CD14-positive monocyte (primary cell): ENCODE results near the gene RAPGEF2. TPM values are rescaled to one million over a fixed set of nuclear protein-coding genes. Genes with fewer than 3 reads are reported as not detected.

Experiments used
- DNase-seq, 3 donors: peaks; one replicate each; pipeline ENCODE4 v3.0.0-alpha.2; 2011 to 2022
- H2AFZ ChIP-seq: 2 replicates; pipeline ENCODE4 v1.6.0; 2012; ENCODE audit warnings: mild to moderate bottlenecking, low read depth, low read length, inconsistent platforms; ENCODE audit not compliant: insufficient read depth, poor library complexity, severe bottlenecking
- H3K27ac ChIP-seq, 2 donors: 1 replicate in 1 of 2; 2 replicates in 1 of 2; pipeline ENCODE4 v1.5.1; 2012 to 2013; ENCODE audit warnings: low read length in 2 of 2, control low read depth in 1 of 2, inconsistent platforms in 1 of 2, low read depth in 1 of 2, mild to moderate bottlenecking in 1 of 2
- H3K27me3 ChIP-seq, 2 donors: one replicate each; pipeline versions ENCODE4 v1.6.0 to v1.6.1; 2011 to 2013; ENCODE audit warnings: low read length in 2 of 2; ENCODE audit not compliant: control insufficient read depth in 2 of 2, insufficient read depth in 2 of 2
- H3K36me3 ChIP-seq, 2 donors: replicated peaks in 1 of 2; 1 replicate in 1 of 2; 2 replicates in 1 of 2; pipeline versions ENCODE4 v1.5.1 to v1.6.1; 2012 to 2013; ENCODE audit warnings: low read length in 2 of 2, control low read depth in 1 of 2, inconsistent platforms in 1 of 2, mild to moderate bottlenecking in 1 of 2; ENCODE audit not compliant: insufficient read depth in 2 of 2, control insufficient read depth in 1 of 2
- H3K4me1 ChIP-seq, 2 donors: 1 replicate in 1 of 2; 2 replicates in 1 of 2; pipeline versions ENCODE4 v1.5.1 to v1.6.1; 2012 to 2013; ENCODE audit warnings: low read length in 2 of 2, control low read depth in 1 of 2, inconsistent platforms in 1 of 2, mild to moderate bottlenecking in 1 of 2, moderate library complexity in 1 of 2; ENCODE audit not compliant: insufficient read depth in 2 of 2, control insufficient read depth in 1 of 2
- H3K4me2 ChIP-seq: replicated peaks from 2 replicates; pipeline ENCODE3; 2012; ENCODE audit warnings: low read length, moderate library complexity, mild to moderate bottlenecking; ENCODE audit not compliant: poor library complexity, severe bottlenecking; ENCODE audit errors: extremely low read depth
- H3K4me3 ChIP-seq, 3 experiments: fragments of 200-600 bp in 1 of 3; sonication (generic) in 1 of 3; replicated peaks in 1 of 3; 1 replicate in 2 of 3; 2 replicates in 1 of 3; pipeline ENCODE4 v1.5.1; 2011 to 2013; ENCODE audit warnings: low read length in 3 of 3, mild to moderate bottlenecking in 3 of 3, control low read depth in 2 of 3, low read depth in 2 of 3, inconsistent platforms in 1 of 3, moderate library complexity in 1 of 3
- H3K79me2 ChIP-seq: 2 replicates; pipeline ENCODE4 v1.6.0; 2012; ENCODE audit warnings: mild to moderate bottlenecking, control low read depth, inconsistent platforms, low read length, moderate library complexity; ENCODE audit not compliant: insufficient read depth
- H3K9ac ChIP-seq: 2 replicates; pipeline ENCODE4 v1.6.0; 2017; ENCODE audit warnings: low read length, mild to moderate bottlenecking; ENCODE audit not compliant: insufficient read depth, poor library complexity, severe bottlenecking
- H3K9me3 ChIP-seq, 2 donors: replicated peaks in 1 of 2; 1 replicate in 1 of 2; 2 replicates in 1 of 2; pipeline versions ENCODE4 v1.5.1 to v1.6.1; 2012 to 2013; ENCODE audit warnings: low read length in 2 of 2, control low read depth in 1 of 2; ENCODE audit not compliant: control insufficient read depth in 1 of 2, insufficient read depth in 1 of 2
- H4K20me1 ChIP-seq: 2 replicates; pipeline ENCODE4 v1.6.0; 2012; ENCODE audit warnings: mild to moderate bottlenecking, low read length, control low read depth, moderate library complexity; ENCODE audit not compliant: insufficient read depth
- H3K27ac Mint-ChIP-seq, 7 donors: one replicate each; pipeline ENCODE4 v1.8.0; 2020; ENCODE audit warnings: mild to moderate bottlenecking in 7 of 7, mixed read lengths in 7 of 7, moderate library complexity in 6 of 7, inconsistent platforms in 2 of 7
- H3K27me3 Mint-ChIP-seq, 3 donors: one replicate each; pipeline ENCODE4 v1.8.0; 2021 to 2022; ENCODE audit warnings: low read depth in 3 of 3, mild to moderate bottlenecking in 3 of 3, mixed read lengths in 3 of 3, moderate library complexity in 3 of 3, inconsistent platforms in 1 of 3
- H3K36me3 Mint-ChIP-seq, 2 donors: one replicate each; pipeline ENCODE4 v1.8.0; 2020; ENCODE audit warnings: mixed read lengths in 2 of 2, inconsistent platforms in 1 of 2, mild to moderate bottlenecking in 1 of 2
- H3K4me1 Mint-ChIP-seq: one replicate; pipeline ENCODE4 v1.8.0; 2020; ENCODE audit warnings: mild to moderate bottlenecking, mixed read lengths
- H3K4me3 Mint-ChIP-seq, 2 donors: one replicate each; pipeline ENCODE4 v1.8.0; 2020; ENCODE audit warnings: mild to moderate bottlenecking in 2 of 2, mixed read lengths in 2 of 2, moderate library complexity in 1 of 2
- H3K9me3 Mint-ChIP-seq, 7 donors: one replicate each; pipeline ENCODE4 v1.8.0; 2020 to 2022; ENCODE audit warnings: mixed read lengths in 7 of 7, mild to moderate bottlenecking in 6 of 7, moderate library complexity in 6 of 7, inconsistent platforms in 2 of 7
- WGBS: methylation state at CpG from one replicate; pipeline ENCODE4 v1.1.5; 2013; ENCODE audit warnings: missing lambda C conversion rate; ENCODE audit not compliant: insufficient coverage; 5-methylcytosine and 5-hydroxymethylcytosine counted together
- intact Hi-C, 2 donors: fragments of 100-400 bp; cut with micrococcal nuclease; formaldehyde crosslinking; loops; one replicate each; pipeline versions ENCODE4 v1.15.0 to v1.15.1; 2023
- polyA plus RNA-seq, 3 donors: library from polyadenylated mRNA; depleted of rRNA in 1 of 3; unstranded in 2 of 3; stranded (reverse) in 1 of 3; fragments of 300-500 nt in 2 of 3; fragments of >200 nt in 1 of 3; fragmentation: Illumina TruSeq in 2 of 3; gene quantifications; 1 replicate in 2 of 3; 2 replicates in 1 of 3; pipeline ENCODE4 v1.2.3, GENCODE V29; 2012 to 2021
- TF ChIP-seq, protein P1 (sequence below): fragments of 200-600 bp; IDR thresholded peaks from one replicate; pipeline ENCODE4 v1.8.0; 2022; ENCODE audit warnings: antibody characterized with exemption, mild to moderate bottlenecking

RAPGEF2 gene
- polyA plus RNA-seq, 3 donors = 1.5 to 29.8 (median 2.0) TPM

DNA sequence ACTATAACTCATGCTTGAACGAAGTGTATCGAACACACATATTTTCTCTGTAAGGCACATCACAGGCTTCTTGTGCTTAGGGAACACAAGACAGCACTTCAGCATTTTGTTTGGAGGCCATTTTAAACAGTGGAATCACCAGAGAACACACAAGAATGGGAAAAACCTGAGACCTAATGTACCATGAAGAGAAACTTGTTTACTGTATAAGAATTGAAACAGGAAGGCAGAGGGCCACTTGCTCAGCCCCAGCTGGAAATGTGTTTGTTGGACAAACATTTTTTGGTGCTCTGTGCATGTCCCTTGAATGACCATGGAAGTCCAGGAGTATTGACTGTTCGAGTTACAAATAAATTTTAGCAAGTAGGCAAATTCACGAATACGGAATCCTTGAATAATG is 47.5 kb downstream of the RAPGEF2 start:
- no peaks in the 10 kb centered on the region for H3K27me3 ChIP-seq
- peaks cover 50% of the 10 kb centered on the region for H3K79me2 ChIP-seq
- intact Hi-C loops = no loop called here
- peaks cover 0 to 1% (median 0%) of the 10 kb centered on the region in 3 donors for H3K27me3 Mint-ChIP-seq
- DNase-seq = no peak
- no peak overlapping the region for H3K27ac ChIP-seq
- H3K4me2 ChIP-seq = no peak overlapping the region
- 90% methylated on average over 5 of the region's 5 CpGs for WGBS
- H3K36me3 Mint-ChIP-seq = no peaks in the 10 kb centered on the region
- no peak overlapping the region for H2AFZ ChIP-seq
- H3K9ac ChIP-seq = no peak overlapping the region
- H3K36me3 ChIP-seq = no peaks in the 10 kb centered on the region
- TF ChIP-seq, protein P1, sequence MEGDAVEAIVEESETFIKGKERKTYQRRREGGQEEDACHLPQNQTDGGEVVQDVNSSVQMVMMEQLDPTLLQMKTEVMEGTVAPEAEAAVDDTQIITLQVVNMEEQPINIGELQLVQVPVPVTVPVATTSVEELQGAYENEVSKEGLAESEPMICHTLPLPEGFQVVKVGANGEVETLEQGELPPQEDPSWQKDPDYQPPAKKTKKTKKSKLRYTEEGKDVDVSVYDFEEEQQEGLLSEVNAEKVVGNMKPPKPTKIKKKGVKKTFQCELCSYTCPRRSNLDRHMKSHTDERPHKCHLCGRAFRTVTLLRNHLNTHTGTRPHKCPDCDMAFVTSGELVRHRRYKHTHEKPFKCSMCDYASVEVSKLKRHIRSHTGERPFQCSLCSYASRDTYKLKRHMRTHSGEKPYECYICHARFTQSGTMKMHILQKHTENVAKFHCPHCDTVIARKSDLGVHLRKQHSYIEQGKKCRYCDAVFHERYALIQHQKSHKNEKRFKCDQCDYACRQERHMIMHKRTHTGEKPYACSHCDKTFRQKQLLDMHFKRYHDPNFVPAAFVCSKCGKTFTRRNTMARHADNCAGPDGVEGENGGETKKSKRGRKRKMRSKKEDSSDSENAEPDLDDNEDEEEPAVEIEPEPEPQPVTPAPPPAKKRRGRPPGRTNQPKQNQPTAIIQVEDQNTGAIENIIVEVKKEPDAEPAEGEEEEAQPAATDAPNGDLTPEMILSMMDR = no peak
- no peak overlapping the region for H3K4me3 ChIP-seq
- H4K20me1 ChIP-seq = peaks cover 98% of the 10 kb centered on the region
- no peaks in the 10 kb centered on the region for H3K9me3 ChIP-seq
- no peak overlapping the region for H3K27ac Mint-ChIP-seq
- H3K9me3 Mint-ChIP-seq = no peaks in the 10 kb centered on the region
- peaks cover 6% of the 10 kb centered on the region for H3K4me1 Mint-ChIP-seq
- no peaks in the 10 kb centered on the region for H3K4me1 ChIP-seq
- H3K4me3 Mint-ChIP-seq = no peak overlapping the region

DNA sequence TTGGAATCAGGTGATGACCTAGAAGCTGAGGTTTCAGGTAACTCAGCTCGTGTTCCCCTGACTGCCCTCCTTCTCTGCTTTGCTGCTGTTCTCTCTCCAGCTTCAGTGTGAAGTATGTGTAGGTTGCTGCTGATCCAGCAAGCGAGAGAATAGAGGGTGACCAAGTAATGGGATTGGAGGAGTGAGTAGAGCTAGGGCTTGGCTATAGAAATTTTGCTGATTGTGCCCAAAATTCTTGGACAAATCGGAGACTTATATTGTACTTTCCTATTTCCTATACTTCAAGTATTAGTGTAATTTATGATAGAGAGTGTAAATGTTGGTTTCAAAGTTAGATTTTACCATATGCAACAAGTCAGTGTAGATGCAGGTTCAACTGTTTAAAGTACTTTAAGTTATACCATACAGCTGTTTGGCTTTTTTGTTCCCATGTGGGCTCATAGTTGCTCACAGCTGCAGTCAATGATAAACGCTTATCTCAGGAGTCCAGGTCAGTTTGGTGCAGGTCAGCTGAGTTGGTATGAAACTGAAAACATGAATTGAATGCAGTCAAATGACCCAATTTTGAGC is 48.0 kb downstream of the RAPGEF2 start:
- TF ChIP-seq, protein P1 = no peak
- Mint-ChIP-seq H3K27me3 (peaks cover 0 to 1% (median 0%) of the 10 kb centered on the region in 3 donors), H3K27ac (no peak overlapping the region), H3K9me3 (no peaks in the 10 kb centered on the region), H3K4me3 (no peak overlapping the region), H3K4me1 (peaks cover 5% of the 10 kb centered on the region), H3K36me3 (no peaks in the 10 kb centered on the region)
- peaks cover 47% of the 10 kb centered on the region for H3K79me2 ChIP-seq
- no peak overlapping the region for H3K4me3 ChIP-seq
- no peak overlapping the region for H2AFZ ChIP-seq
- H3K4me2 ChIP-seq = no peak overlapping the region
- H3K27ac ChIP-seq = no peak overlapping the region
- H3K36me3 ChIP-seq = no peaks in the 10 kb centered on the region
- no peak for DNase-seq
- H4K20me1 ChIP-seq = peaks cover 97% of the 10 kb centered on the region
- H3K9me3 ChIP-seq = no peaks in the 10 kb centered on the region
- H3K27me3 ChIP-seq = no peaks in the 10 kb centered on the region
- H3K4me1 ChIP-seq = no peaks in the 10 kb centered on the region
- 86% methylated on average over 2 of the region's 4 CpGs for WGBS
- no peak overlapping the region for H3K9ac ChIP-seq
- intact Hi-C loops = no loop called here
